RPMI7951 (cell line): ENCODE data around the gene GLG1. TPM values are rescaled to one million over a fixed set of nuclear protein-coding genes. Genes with fewer than 3 reads are reported as not detected.

ENCODE experiments used
- DNase-seq: peaks from one replicate; pipeline ENCODE4 v3.0.0-alpha.2; 2012; ENCODE audit warnings: low read depth
- total RNA-seq: library from RNA; depleted of rRNA; stranded (reverse); fragments of >200 nt; shearing (Covaris generic); gene quantifications from 2 replicates; pipeline ENCODE4 v1.2.3, GENCODE V29; 2014

GLG1 gene
- total RNA-seq, 1 experiment from 2014 or later = 70.9 TPM

DNA sequence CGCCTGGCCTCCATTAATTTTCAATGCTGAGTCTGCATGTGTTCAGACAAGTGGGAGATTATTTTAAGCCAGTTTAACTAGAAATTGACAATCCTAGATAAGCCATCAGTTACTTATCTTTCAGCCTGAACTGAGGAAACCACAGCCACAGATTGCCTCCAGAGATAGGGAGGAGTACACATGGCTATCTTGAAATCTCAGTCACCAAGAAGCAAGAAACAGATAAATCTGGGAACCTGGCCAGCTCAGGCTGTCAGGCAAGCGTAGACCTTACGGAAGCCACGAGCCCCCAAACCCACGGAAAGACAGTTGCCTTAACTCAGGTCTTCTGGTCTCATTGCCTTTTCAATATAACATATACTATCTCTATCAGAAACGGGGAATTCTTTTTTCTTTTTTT lies 2.0 kb upstream of the GLG1 start:
- peak; percentile 76 for DNase-seq

DNA sequence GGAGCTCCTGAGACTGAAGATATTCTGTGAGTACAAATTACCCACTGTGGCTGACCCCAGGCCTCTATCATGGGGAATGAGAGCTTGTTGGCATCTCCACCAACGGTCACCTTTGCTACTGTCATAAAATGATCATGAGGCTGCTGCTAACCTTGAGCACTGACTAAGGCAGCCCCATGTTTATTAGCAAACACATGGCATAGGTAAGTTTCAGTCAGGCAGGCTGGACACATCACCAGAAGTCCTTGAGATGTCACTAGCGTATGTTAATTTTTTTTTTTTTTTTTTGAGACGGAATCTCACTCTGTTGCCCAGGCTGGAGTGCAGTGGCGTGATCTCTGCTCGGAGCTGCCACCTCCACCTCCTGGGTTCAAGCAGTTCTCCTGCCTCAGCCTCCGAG lies 1.5 kb upstream of the GLG1 start:
- DNase-seq = no peak

DNA sequence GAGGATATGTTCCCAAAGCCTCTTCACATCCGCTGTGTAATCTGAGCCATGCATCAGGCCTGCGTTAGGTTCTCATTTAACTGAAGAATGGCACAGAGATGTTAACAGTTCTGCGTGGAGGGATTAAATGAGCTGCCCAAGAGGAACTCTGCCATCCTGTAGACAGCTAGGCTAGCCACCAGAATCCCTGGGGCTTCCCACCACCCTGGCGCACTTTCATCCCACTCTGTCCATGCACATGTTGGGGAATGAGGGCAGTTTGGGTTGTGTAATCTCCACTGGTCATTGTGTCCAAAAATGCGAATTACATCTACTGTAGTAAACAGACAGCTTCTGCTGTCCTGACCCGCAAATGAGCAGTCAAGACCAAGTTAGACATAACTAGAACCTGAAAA lies 1.0 kb upstream of the GLG1 start:
- peak; percentile 39 for DNase-seq

DNA sequence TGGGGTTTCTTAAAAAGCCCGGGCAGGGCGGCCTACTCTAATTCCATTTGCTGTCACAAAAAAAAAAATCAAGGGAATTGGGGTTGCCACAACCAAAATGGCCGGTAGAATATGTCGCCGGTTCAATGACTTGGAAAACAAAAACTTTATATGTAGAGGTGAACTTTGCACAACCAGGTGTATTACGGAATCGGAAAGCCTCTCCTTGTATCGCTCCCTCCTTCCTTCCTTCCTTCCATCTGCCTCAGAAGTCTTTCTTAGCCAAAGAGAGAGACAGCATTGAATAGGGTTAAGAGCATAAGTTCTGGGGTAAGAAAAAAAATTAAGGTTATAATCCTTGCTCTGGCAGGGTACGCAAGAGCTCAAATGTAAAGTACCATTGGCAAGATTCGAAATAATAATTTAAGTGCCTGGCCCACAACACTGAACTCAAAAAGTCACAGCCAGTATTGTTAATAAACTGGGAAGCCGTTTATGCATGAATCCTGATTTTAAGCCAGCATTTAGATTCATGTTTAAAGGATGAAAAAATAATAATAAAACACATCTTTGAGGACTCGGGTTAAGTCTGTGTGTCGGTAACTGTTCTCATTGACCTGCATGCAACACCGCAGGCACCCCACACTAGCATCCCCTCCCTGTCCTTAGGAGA lies 522 bp upstream of the GLG1 start:
- DNase-seq = no peak

DNA sequence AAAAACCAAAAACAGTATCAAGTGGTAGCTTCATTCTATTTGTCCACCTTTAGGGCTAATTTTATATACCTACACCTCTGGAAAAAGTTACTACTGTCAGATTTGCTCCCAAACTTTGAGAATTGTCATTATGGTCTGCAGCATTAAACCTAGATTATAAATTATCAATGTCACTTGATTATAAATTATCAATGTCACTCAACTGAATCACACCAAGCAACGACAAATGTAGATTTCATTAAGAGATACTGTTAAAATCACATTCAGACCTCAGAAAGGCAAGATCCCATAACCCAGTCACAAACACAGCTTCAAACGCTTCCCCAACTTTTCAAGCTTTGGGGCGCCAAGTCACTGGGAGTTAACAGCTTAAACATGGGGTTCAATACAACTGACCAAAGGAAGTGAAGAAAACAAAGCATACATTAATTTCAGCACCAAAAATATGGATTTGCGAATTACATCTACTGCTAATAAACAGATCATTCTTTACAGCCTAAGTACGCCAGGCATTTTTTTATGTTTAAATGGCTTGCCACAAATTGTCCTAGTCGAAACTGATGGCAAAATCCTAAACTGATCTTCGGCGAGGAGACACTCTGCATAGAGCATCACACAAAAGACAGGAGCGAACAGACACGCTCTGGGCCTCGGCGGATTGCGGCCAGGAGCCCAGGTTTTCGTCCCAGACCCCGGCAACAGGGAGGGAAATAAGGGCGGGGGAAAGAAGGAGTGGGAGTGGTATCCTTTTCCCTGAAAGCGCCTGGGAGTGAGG lies 981 bp downstream of the GLG1 start:
- no peak for DNase-seq

DNA sequence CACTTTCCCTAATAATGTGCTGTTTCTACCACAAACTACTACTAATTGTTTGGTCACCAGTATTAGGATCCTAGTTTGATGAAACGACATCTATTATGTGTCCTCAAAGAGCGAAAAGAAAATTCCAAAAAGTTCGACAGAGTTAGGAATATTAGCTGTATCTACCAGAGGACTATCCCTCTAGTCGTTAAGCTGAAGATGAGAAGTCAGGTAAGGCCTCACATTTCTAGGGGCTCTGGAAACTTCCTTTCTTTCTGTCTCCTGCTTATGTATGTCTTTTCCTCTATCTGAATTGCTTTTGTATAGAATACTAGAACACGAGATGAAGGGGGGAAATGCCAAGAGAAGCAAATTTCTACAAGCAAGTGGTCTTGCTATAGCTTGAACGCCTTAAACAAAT lies 1.6 kb downstream of the GLG1 start:
- DNase-seq = no peak

DNA sequence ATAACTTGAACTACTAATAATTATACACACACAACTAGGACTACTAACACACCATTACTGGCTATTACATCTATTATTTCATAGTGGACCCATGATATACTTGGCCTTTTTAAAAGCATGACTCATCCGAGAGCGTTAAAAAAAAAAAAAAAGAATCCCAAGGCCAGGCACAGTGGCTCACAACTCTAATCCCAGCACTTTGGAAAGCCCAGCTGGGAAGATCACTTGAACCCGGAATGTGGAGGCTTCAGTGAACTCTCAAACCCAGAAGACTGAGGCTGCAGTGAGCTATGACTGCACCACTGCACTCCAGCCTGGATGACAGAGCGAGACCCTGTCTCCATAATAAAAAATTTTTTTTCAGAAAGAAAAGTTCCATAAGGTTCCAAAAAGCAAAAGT lies 3.1 kb downstream of the GLG1 start:
- DNase-seq = peak; percentile 40

DNA sequence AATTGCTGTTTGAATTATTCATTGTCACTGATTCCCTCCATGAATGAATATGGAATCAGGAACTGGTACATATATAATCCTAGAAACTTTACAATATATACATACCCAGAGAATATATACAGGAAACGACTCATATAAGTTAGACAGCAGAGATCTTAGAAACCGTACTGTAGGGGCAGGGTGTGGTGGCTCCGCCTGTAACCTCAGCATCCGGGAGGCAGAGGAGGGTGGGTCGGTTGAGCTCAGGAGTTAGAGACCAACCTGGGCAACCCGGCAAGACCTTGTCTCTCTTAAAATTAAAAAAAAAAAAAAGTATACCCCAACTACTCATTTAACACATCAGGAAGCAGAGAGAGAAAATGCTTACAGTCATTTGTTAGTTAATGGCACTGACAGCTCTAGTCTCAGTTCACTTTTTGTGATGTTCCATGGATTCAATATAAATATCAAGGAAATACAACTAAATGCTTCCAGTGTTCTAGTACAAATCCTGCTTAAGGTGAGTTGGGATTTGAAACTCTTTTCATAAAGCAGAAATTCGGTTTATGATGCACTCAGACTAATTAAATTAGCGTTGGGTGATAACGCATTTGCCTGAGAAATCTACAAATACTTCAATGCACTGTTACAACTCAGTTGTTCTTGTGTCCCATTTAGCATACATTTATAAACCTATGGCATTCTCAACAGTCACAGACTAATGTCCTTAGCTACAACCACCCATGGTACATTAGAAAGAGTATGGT lies 5.6 kb downstream of the GLG1 start:
- no peak for DNase-seq

DNA sequence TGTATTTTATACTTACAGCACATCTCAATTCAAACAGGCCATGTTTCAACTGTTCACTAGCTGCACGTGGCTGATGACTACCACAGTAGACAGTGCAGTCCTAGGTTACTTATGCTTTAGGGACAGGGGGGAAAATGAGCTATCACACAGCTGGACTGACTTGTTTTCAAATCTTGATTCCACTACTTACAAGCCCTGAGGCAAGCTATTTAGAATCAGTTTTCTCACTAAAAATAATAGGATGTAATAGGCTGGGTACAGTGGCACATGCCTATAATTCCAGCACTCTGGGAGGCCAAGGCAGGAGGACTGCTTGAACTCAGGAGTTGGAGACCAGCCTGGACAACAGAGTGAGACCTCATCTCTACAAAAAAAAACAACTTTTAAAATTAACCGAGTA lies 10.3 kb downstream of the GLG1 start:
- no peak for DNase-seq

DNA sequence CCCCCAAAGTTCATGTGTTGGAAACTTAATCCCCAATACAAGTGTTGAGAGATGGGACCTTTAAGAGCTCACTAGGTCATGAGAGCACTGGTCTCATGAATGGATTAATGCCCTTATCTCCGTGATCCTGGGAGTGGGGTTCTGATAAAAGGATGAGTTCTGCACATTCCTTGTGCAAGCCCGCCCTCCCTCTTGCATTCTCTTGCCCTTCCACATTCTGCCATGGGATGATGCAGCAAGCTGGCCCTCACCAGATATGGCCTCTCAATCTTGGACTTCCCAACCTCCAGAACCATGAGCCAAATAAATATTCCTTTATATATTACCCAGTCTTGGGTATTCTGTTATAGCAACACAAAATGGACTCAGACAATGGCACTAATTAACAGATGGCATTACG lies 14.1 kb downstream of the GLG1 start:
- DNase-seq = no peak

DNA sequence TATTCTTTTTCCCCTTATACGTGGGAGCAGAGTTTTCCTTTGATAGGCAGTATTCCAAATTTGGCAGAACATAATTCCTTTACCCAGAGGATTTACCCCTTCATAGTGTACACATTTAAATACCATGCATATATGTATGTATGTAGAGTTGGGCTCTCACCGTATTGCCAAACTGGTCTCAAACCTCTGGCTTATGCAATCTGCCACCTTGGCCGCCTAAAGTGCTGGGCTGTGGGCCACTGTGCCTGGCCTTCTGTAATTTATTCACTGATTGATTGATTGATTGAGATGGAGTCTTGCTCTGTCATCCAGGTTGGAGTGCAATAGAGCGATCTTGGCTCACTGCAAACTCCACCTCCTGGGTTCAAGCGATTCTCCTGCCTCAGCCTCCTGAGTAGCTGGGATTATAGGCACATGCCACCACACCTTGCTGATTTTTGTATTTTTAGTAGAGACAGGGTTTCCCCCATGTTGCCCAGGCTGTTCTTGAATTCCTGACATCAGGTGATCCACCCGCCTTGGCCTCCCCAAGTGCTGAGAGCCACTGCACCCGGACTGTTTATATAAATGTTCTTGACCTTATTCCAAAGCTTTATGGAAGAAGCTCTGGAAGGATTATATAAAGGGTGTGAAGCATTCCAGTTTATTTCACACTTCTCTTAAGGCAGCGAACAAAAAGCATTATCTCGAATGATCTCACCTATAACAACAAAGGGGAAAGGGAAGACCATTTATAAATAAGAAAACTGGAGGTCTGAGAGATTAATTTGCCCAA lies 14.9 kb downstream of the GLG1 start:
- DNase-seq = no peak

DNA sequence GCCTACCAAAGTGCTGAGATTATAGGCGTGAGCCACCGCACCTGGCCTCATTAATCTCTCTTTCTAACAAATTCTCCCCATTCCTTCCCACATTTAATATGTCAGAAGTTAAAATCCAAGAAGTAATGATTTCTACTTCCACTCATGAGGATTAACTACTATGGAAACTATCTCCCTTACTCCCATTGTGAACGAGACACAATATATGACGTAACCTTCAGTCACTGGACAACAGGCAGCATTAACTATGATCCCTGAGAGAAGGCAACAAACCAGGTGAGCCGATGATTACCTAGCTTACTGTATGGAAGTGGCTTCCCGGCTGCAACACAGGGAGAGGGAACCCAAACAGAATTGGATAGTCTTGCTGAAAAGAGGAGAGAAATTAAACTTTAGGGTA lies 20.0 kb downstream of the GLG1 start:
- DNase-seq = no peak

DNA sequence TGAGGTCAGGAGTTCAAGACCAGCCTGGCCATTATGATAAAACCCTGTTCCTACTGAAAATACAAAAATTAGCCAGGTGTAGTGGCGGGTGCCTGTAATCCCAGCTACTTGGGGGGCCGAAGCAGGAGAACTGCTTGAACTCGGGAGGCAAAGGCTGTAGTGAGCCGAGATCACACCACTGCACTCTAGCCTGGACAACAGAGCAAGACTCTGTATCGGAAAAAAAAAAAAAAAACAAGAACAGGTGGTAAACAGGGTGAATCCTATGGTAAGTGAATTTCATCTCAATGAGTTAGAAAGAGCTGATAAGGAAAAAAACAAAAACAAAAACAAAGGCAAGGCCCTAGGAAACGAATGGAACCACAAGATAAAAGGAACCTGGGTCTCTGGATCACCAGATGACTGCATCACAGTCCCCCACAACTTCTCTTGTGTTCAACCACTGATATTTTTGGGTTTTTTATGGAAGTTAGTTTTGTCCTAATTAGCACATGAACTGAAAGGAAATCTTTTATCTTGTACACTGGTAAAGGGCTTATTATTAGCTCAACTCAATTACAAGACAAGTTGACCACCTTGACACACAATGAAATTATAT lies 21.0 kb downstream of the GLG1 start:
- no peak for DNase-seq

DNA sequence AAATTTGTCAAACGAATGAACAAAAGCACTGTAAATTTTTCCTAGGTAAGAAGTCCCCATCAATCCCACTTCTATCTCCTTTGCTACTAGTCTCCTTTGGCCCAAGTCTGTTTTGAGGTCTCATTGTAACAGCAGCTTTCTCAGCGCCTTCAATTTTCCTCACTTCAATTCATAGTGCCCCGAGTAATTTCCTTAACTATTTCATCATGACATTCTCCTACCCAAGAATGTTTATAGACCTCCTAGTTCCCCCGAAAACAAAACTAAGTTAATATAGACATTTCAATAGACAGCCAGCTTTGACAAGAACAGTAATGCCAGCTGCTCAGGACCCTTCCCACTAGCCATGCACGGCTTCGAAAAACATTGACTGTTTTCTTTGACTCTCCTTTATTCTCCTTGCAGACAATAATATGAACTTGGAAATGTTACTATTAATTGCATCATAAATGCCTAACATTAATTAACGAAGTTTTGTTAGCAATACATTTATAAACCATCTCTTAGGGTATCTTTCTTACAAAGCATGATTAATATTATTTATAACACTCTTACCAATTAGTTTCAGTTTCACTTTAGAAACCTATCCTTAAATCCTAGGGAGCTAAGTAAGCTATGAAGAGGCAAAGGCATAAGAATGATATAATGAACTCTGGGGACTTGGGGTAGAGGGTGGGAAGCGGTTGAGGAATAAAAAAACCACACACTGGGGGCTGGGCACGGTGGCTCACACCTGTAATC lies 22.8 kb downstream of the GLG1 start:
- no peak for DNase-seq

DNA sequence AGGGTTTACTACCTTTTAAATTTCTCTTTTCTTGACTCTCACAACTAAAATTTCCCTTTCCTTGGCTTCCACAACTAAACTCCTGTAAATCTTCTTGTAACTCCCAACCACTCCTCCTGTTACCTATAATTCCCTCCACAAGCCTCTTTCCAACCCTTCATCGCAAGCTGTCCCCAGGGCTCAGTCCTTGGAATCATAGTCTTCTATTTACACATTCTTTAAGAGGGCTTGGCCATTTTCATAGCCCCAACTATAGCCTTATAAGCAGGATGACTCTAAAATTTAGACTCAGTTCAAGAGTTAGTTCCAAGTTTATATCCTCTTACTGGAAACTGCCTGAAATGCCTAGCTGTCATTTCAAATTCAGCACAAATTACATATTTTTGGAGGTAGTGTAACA lies 23.9 kb downstream of the GLG1 start:
- no peak for DNase-seq

DNA sequence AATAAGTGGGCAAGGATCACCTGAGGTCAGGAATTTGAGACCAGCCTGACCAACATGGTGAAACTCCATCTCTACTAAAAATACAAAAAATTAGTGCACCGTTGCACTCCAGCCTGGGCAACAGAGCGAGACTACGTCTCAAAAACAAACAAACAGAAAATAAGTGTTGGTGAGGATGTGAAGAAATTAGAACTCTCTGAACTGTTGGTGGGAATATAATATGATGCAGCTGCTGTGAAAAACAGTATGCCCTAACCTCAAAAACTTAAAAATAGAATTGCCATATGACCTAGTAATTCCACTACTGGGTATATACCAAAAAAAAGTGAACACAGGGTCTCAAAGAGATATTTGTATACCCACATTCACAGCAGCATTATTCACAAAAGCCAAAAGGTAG lies 26.1 kb downstream of the GLG1 start:
- no peak for DNase-seq

DNA sequence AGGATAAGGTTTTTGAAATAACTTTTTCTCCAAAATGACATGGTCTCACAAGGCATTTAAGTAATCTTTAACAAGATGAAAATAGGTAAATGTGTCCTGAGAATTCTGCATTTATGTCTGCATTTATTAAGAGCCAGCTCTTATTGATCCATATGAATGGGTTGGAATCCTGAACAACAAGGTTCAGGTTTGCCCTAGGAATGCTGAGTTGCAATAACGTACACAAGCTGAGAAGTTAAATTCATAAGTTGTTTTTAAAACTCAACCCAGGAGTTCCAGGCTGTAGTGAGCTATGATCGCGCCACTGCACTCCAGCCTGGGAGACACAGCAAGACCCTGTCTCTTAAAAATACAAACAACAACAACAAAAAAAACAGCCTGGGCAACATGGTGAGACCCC lies 28.1 kb downstream of the GLG1 start:
- no peak for DNase-seq

DNA sequence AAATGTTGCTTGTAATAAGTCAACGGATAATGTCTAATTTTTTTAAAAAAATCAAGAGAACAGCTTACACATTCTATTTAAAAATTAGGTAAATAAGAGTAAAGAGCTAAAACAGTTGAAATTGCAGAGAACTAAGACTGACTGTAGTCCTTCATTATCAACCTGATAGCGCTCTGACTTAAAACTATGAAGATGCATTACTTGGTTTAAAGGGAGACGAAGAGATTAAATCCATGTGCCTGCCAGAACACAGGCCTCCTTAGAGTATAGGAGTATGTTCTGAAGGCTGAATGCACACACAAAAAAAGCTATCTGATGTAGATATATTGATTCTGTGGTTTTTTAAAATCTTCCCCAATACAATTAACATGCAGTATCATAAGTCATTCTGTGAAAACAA lies 28.5 kb downstream of the GLG1 start:
- DNase-seq = no peak

DNA sequence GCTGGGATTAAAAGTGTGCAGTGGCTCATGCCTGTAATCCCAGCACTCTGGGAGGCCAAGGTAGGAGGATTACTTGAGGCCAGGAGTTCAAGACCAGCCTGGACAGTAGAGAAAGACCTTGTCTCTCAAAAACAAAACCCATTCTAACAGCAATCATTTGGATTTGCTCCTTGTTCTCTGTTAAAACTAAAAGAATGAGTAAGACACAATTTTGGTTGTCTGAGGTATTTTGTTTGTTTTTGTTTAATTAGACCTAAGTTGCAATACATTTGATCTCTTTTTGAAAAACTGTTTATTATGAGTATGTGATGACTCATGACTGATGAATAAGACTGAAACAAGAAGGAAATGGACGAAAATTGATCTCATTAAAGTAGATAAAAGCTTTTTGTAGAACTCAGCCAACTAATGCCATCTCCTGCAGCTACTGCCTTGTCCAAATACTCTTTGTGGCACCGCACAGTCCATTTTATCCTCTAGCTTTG lies 29.0 kb downstream of the GLG1 start:
- DNase-seq = peak; percentile 73

DNA sequence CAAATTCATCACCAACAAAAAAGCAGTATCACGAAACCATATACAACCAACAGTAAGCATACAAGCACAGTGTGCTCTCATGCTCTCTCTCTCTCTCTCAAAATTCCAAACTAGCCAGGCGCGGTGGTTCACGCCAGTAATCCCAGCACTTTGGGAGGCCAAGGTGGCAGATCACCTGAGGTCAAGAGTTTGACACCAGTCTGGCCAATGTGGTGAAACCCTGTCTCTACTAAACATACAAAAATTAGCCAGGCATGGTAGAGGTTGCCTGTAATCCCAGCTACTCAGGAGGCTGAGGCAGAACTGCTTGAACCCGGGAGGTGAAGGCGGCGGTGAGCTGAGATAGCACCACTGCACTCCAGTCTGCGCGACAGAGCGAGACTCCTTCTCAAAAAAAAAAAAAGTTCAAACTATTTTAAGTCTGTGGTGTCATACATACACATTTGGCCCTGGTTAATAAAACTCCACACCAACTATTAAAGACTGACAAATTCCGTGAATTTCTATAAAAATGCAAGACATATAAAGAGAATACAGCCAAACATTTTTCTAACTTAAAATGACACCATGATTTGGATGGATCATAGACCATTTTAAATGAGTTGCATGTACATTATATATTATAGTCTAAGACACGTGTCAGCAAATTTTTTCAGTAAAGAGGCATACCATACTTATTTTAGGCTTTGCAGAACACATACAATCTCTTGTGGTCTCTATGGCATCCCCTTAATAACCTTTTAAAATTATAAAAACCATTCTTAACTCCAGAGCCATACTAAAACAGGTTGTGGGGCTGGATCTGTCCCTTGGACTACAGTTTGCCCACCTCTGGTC lies 30.9 kb downstream of the GLG1 start:
- no peak for DNase-seq
